Gastroesophageal sphincter (tissue), 4 donors: ENCODE measurements around the gene RAB3IL1. TPM values are rescaled to one million over a fixed set of nuclear protein-coding genes. Genes with fewer than 3 reads are reported as not detected.
A peak's percentile ranks its signal among the peaks of the same experiment; 100 is the strongest.

Experiments used
- ATAC-seq: fragments of 150-250 bp; one replicate; pipeline ENCODE4 v1.9.1; 2016; ENCODE audit warnings: mild to moderate bottlenecking, moderate library complexity
- H3K27ac ChIP-seq, 4 donors: fragments of 200-600 bp; sonication (generic) in 3 of 4; 1 replicate in 3 of 4; 2 replicates in 1 of 4; pipeline ENCODE4 v1.5.1; 2016 to 2019
- H3K27me3 ChIP-seq: fragments of 200-600 bp; sonication (generic); one replicate; pipeline ENCODE4 v1.5.1; 2019
- H3K36me3 ChIP-seq, 2 donors: fragments of 200-600 bp; sonication (generic); one replicate each; pipeline ENCODE4 v1.5.1; 2019; ENCODE audit warnings: control low read depth in 1 of 2
- H3K4me1 ChIP-seq, 3 donors: fragments of 200-600 bp; sonication (generic); 1 replicate in 2 of 3; 2 replicates in 1 of 3; pipeline ENCODE4 v1.5.1; 2016 to 2019; ENCODE audit warnings: control low read depth in 2 of 3
- H3K4me3 ChIP-seq, 2 donors: fragments of 200-600 bp; sonication (generic); one replicate each; pipeline ENCODE4 v1.5.1; 2019; ENCODE audit warnings: mild to moderate bottlenecking in 1 of 2, moderate library complexity in 1 of 2
- H3K9me3 ChIP-seq, 3 donors: fragments of 200-600 bp; sonication (generic); one replicate each; pipeline ENCODE4 v1.5.1; 2017 to 2019; ENCODE audit warnings: control low read depth in 2 of 3
- EP300 ChIP-seq: sonication (generic); formaldehyde crosslinking; IDR thresholded peaks from one replicate; pipeline ENCODE4 v1.6.1; 2017; ENCODE audit warnings: antibody characterized with exemption, mild to moderate bottlenecking
- POLR2A ChIP-seq, 2 donors: fragments of 450-650 bp; IDR thresholded peaks; one replicate each; pipeline ENCODE4 v1.6.1; 2017; ENCODE audit warnings: antibody characterized with exemption in 2 of 2, mild to moderate bottlenecking in 2 of 2, moderate library complexity in 1 of 2
- POLR2AphosphoS5 ChIP-seq: sonication (generic); formaldehyde crosslinking; IDR thresholded peaks from one replicate; pipeline ENCODE4 v1.6.1; 2017; ENCODE audit warnings: antibody characterized with exemption
- WGBS, 2 donors: methylation state at CpG; one replicate each; pipeline ENCODE4 v1.1.5; 2018; ENCODE audit warnings: low coverage in 1 of 2; 5-methylcytosine and 5-hydroxymethylcytosine counted together
- total RNA-seq, 4 donors: library from RNA; depleted of rRNA; stranded (reverse); fragments of >200 nt; gene quantifications; one replicate each; pipeline ENCODE4 v1.1.0, GENCODE V29; 2016
- TF ChIP-seq, protein P1 (sequence below), 4 experiments: fragments of 200-600 bp in 2 of 4; fragments of 450-650 bp in 2 of 4; sonication (generic) in 1 of 4; IDR thresholded peaks; one replicate each; pipeline ENCODE4 v1.5.1; 2017 to 2019; ENCODE audit warnings: antibody characterized with exemption in 4 of 4, mild to moderate bottlenecking in 2 of 4, moderate library complexity in 2 of 4

Gene RAB3IL1
- total RNA-seq, 4 donors from 2014 or later: 11.5 to 22.1 (median 14.7) TPM

DNA sequence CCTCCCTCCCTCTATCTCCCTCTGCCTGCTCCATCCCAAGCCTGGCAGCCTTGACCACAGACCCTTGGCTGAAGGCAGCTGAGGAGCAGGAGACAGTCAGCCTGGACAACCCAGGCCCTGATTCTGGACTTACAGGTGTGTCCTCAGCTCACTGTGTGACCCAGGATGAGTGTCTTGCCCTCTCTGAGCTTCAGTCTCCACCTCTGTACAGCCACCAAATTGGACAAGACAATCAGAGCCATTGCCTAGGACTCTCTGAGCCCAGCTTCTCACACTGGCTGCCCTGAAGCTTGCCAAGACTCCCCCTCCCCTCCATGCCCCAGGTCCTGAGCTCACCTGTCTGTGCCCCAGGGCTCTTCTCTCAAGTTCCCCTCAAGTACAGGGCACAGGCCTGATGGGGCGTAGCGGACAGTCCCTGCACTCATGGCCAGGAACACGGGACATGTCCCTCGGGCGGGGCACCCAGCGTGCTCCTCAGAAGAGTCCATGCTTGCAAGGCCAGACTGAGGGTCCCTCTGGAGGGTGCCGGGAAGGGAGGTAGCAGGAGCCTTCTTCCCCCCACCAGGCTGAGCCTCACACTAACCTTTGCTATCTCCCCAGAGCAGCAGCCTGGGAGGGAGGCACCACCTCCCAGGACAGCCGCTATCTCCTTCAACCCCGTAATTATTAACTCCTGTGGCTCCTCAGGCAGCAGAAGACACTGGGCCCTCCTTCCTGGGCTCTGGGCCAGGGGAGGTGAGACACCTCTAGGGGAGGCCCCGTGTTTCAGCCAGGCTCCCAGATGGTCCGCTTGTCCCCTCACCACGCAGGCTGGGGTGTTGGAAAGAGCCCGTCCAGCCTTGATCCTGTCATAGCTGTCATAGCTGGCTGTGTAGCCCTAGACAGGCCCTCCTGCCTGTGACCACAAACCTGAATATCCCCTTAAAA, 2.6 kb upstream of the RAB3IL1 start:
- peak overlapping the region in 3 of 4 donors; percentile 72 to 85 (median 82) for H3K27ac ChIP-seq
- H3K36me3 ChIP-seq: no peaks in the 10 kb centered on the region
- WGBS, 2 donors: no CpG with 5 or more reads among the region's 13 CpGs
- peaks cover 0 to 83% (median 35%) of the 10 kb centered on the region in 3 donors for H3K4me1 ChIP-seq
- TF ChIP-seq, protein P1, sequence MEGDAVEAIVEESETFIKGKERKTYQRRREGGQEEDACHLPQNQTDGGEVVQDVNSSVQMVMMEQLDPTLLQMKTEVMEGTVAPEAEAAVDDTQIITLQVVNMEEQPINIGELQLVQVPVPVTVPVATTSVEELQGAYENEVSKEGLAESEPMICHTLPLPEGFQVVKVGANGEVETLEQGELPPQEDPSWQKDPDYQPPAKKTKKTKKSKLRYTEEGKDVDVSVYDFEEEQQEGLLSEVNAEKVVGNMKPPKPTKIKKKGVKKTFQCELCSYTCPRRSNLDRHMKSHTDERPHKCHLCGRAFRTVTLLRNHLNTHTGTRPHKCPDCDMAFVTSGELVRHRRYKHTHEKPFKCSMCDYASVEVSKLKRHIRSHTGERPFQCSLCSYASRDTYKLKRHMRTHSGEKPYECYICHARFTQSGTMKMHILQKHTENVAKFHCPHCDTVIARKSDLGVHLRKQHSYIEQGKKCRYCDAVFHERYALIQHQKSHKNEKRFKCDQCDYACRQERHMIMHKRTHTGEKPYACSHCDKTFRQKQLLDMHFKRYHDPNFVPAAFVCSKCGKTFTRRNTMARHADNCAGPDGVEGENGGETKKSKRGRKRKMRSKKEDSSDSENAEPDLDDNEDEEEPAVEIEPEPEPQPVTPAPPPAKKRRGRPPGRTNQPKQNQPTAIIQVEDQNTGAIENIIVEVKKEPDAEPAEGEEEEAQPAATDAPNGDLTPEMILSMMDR (IDR thresholded peaks at IDR 0.05): no peak
- TF ChIP-seq POLR2AphosphoS5 (no peak), POLR2A (IDR thresholded peaks at IDR 0.05) (no peak), EP300 (no peak)
- peaks cover 24% of the 10 kb centered on the region for H3K27me3 ChIP-seq
- no peak overlapping the region for H3K4me3 ChIP-seq
- ATAC-seq: no peak
- H3K9me3 ChIP-seq: no peaks in the 10 kb centered on the region

DNA sequence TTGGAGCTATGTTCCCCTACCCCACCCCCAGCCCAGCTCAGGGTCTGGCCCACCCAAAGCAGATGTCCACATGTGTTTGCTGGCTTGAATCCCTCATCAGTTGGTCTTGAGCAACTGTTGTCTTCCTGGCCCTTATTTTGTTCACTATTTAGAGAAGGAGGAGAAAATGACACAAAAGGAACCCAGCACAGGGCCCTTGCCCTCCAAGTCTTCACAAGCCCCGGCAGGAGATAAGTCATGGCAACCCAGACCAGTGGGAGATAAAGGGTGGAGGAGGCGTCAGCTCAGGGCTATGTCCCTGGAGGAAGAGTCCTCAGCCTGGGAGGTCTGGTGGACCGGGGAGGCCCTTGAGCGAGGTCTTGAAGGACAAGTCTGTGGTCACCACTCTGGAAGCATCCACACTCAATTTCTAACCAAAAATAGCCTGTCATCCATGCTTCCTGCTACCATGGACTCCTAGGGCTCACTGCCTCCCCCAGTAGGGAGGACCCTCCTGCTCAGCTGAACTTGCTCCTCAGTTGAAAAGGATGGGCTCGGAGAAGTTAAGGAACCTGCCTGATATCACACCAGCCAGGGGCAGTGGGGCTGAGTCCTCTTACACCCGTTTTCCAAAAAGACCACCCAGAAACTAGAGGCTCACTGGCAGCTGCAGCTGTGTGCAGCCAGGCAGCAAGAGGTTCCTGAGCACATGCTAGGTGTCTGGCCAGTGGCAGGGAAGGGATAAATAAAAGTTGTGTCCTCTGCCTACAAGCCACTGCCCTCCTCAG, 1.8 kb upstream of the RAB3IL1 start:
- Histone ChIP-seq H3K27ac (peak overlapping the region in 3 of 4 donors; percentile 72 to 85 (median 82)), H3K4me3 (no peak overlapping the region)

DNA sequence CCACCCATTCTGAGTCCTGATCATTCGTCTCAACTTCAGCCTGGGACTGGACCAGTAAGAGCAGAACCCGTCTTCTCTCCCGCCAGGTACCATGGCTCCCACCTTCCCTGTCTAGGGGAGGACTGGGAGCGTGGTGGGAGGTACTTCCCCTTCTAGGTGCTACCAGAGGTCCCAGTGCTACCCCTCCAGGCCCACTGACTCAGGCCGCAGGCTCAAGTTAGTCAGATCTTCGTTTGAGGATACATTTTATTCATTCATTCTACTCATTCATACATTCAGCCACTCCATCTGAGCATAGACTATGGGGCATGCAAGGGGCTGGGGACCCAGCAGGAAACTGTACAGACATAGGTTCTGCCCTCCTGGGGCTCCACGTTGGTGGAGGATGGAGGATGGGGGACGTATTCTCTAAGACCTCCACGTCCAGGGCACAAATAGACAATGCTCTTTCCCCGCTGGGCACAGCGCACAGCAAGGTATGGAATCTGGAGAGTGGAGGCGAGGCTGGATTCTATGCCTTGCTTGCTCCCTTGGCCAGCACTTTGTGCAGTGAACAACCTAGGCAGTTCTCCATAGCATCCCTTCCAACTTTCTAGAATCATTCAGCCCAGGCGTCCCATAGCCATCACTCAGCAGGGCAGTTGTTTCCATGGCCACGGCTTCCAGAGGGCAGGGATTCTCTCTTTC, 1.0 kb upstream of the RAB3IL1 start:
- no peak for TF ChIP-seq EP300
- no peak for TF ChIP-seq POLR2AphosphoS5
- TF ChIP-seq POLR2A (IDR thresholded peaks at IDR 0.05): no peak
- TF ChIP-seq, protein P1 (IDR thresholded peaks at IDR 0.05): no peak
- Histone ChIP-seq H3K27ac (peak overlapping the region in 3 of 4 donors; percentile 72 to 85 (median 82)), H3K36me3 (no peaks in the 10 kb centered on the region), H3K27me3 (peaks cover 24% of the 10 kb centered on the region), H3K4me3 (peak overlapping the region in 1 of 2 donors; percentile 82), H3K9me3 (no peaks in the 10 kb centered on the region), H3K4me1 (peaks cover 0 to 83% (median 26%) of the 10 kb centered on the region in 3 donors)
- 71 to 90% methylated on average over 2 to 8 of the region's 14 CpGs for WGBS, 2 donors
- ATAC-seq: no peak

More for the DNA sequence above, 1.8 kb upstream of the RAB3IL1 start:
- ATAC-seq: peak; percentile 24
- peaks cover 24% of the 10 kb centered on the region for H3K27me3 ChIP-seq
- H3K36me3 ChIP-seq: no peaks in the 10 kb centered on the region
- TF ChIP-seq EP300 (no peak), POLR2A (IDR thresholded peaks at IDR 0.05) (no peak), POLR2AphosphoS5 (no peak)
- TF ChIP-seq, protein P1 (IDR thresholded peaks at IDR 0.05): no peak
- H3K9me3 ChIP-seq: no peaks in the 10 kb centered on the region
- whole genome bisulfite sequencing, 2 donors: 67% methylated on average over 2 of the region's 6 CpGs; no CpG with 5 or more reads in 1 of the 2 donors
- H3K4me1 ChIP-seq: peaks cover 0 to 86% (median 31%) of the 10 kb centered on the region in 3 donors

DNA sequence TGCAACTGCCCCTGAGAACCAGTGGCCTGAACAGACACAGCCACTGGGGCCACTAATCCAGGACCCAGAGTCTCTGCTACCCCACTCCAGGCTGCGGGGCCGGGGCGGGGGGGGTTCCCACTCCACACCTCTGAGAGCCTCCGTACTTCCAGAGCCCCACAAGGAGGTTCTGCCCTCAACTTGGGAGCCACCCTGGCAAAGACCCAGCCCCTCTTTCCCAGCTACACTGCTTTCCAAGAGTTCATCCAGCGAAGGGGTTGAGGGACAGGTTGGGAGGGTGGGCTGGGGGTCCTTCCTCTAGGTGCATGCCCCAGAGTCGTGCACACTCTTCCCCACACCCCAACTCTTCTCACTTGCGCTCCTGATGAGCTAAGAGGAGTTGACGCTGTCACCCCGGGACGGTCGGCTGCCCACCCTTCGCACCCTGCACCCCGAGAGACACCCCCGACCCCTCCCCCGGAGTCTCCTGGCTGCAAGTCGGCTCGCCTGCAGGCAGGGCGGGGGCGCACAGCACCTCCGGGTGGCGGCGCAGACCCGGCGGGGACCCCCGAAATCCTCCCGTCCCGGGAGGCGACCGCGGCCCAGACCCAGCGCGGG, 531 bp downstream of the RAB3IL1 start:
- peaks cover 0 to 83% (median 23%) of the 10 kb centered on the region in 3 donors for H3K4me1 ChIP-seq
- H3K27ac ChIP-seq: peak overlapping the region in 3 of 4 donors; percentile 72 to 85 (median 82)
- no peak for TF ChIP-seq POLR2A (IDR thresholded peaks at IDR 0.05)
- TF ChIP-seq, protein P1 (IDR thresholded peaks at IDR 0.05): no peak
- no peak for TF ChIP-seq EP300
- TF ChIP-seq POLR2AphosphoS5: no peak
- H3K27me3 ChIP-seq: peaks cover 24% of the 10 kb centered on the region
- H3K36me3 ChIP-seq: no peaks in the 10 kb centered on the region
- 6% methylated on average over 5 of the region's 32 CpGs; no CpG with 5 or more reads in 1 of the 2 donors for WGBS, 2 donors
- peak; percentile 1 for ATAC-seq
- H3K9me3 ChIP-seq: no peaks in the 10 kb centered on the region
- peak overlapping the region; percentile 45 to 82 for H3K4me3 ChIP-seq
